Gastroesophageal sphincter (tissue), 4 donors: ENCODE data around the gene GPR153. TPM values are rescaled to one million over a fixed set of nuclear protein-coding genes. Genes with fewer than 3 reads are reported as not detected.

Experiments used
- ATAC-seq: fragments of 150-250 bp; one replicate; pipeline ENCODE4 v1.9.1; 2016; ENCODE audit warnings: mild to moderate bottlenecking, moderate library complexity
- H3K27ac ChIP-seq, 4 donors: fragments of 200-600 bp; sonication (generic) in 3 of 4; 1 replicate in 3 of 4; 2 replicates in 1 of 4; pipeline ENCODE4 v1.5.1; 2016 to 2019
- H3K27me3 ChIP-seq: fragments of 200-600 bp; sonication (generic); one replicate; pipeline ENCODE4 v1.5.1; 2019
- H3K36me3 ChIP-seq, 2 donors: fragments of 200-600 bp; sonication (generic); one replicate each; pipeline ENCODE4 v1.5.1; 2019; ENCODE audit warnings: control low read depth in 1 of 2
- H3K4me1 ChIP-seq, 3 donors: fragments of 200-600 bp; sonication (generic); 1 replicate in 2 of 3; 2 replicates in 1 of 3; pipeline ENCODE4 v1.5.1; 2016 to 2019; ENCODE audit warnings: control low read depth in 2 of 3
- H3K4me3 ChIP-seq, 2 donors: fragments of 200-600 bp; sonication (generic); one replicate each; pipeline ENCODE4 v1.5.1; 2019; ENCODE audit warnings: mild to moderate bottlenecking in 1 of 2, moderate library complexity in 1 of 2
- H3K9me3 ChIP-seq, 3 donors: fragments of 200-600 bp; sonication (generic); one replicate each; pipeline ENCODE4 v1.5.1; 2017 to 2019; ENCODE audit warnings: control low read depth in 2 of 3
- CTCF ChIP-seq, 4 experiments: fragments of 200-600 bp in 2 of 4; fragments of 450-650 bp in 2 of 4; sonication (generic) in 1 of 4; IDR thresholded peaks; one replicate each; pipeline ENCODE4 v1.5.1; 2017 to 2019; ENCODE audit warnings: antibody characterized with exemption in 4 of 4, mild to moderate bottlenecking in 2 of 4, moderate library complexity in 2 of 4
- EP300 ChIP-seq: sonication (generic); formaldehyde crosslinking; IDR thresholded peaks from one replicate; pipeline ENCODE4 v1.6.1; 2017; ENCODE audit warnings: antibody characterized with exemption, mild to moderate bottlenecking
- POLR2A ChIP-seq, 2 donors: fragments of 450-650 bp; IDR thresholded peaks; one replicate each; pipeline ENCODE4 v1.6.1; 2017; ENCODE audit warnings: antibody characterized with exemption in 2 of 2, mild to moderate bottlenecking in 2 of 2, moderate library complexity in 1 of 2
- POLR2AphosphoS5 ChIP-seq: sonication (generic); formaldehyde crosslinking; IDR thresholded peaks from one replicate; pipeline ENCODE4 v1.6.1; 2017; ENCODE audit warnings: antibody characterized with exemption
- WGBS, 2 donors: methylation state at CpG; one replicate each; pipeline ENCODE4 v1.1.5; 2018; ENCODE audit warnings: low coverage in 1 of 2; 5-methylcytosine and 5-hydroxymethylcytosine counted together
- total RNA-seq, 4 donors: library from RNA; depleted of rRNA; stranded (reverse); fragments of >200 nt; gene quantifications; one replicate each; pipeline ENCODE4 v1.1.0, GENCODE V29; 2016

GPR153 gene
- total RNA-seq, 4 donors from 2014 or later = 2.6 to 8.9 (median 6.2) TPM

- TF ChIP-seq POLR2A (IDR thresholded peaks at IDR 0.05) (no peak), CTCF (IDR thresholded peaks at IDR 0.05) (no peak), POLR2AphosphoS5 (no peak), EP300 (no peak)
- peaks cover 14% of the 10 kb centered on the region for H3K27me3 ChIP-seq
- ATAC-seq = no peak
- peaks cover 0 to 20% (median 3%) of the 10 kb centered on the region in 3 donors for H3K4me1 ChIP-seq
- H3K9me3 ChIP-seq = no peaks in the 10 kb centered on the region
- WGBS, 2 donors = 44 to 54% methylated on average over 7 to 12 of the region's 20 CpGs
- H3K27ac ChIP-seq = no peak overlapping the region
- H3K4me3 ChIP-seq = peak overlapping the region; percentile 68 to 94
- H3K36me3 ChIP-seq = peaks cover 0 to 47% of the 10 kb centered on the region in 2 donors
Observed at GRCh38 chr1:6234502-6235295, 26.2 kb downstream of the GPR153 start.

- Histone ChIP-seq H3K36me3 (peaks cover 0 to 60% of the 10 kb centered on the region in 2 donors), H3K27ac (no peak overlapping the region)
- no peak for TF ChIP-seq POLR2AphosphoS5
- TF ChIP-seq EP300 = no peak
- no peak for TF ChIP-seq CTCF (IDR thresholded peaks at IDR 0.05)
- TF ChIP-seq POLR2A (IDR thresholded peaks at IDR 0.05) = no peak
Observed at GRCh38 chr1:6233376-6233775, 27.5 kb downstream of the GPR153 start.

GRCh38 chr1:6225651-6226050 is 35.2 kb downstream of the GPR153 start:
- H3K27ac ChIP-seq = no peak overlapping the region
- peaks cover 0 to 94% of the 10 kb centered on the region in 2 donors for H3K36me3 ChIP-seq
- H3K4me1 ChIP-seq = peaks cover 0 to 8% (median 0%) of the 10 kb centered on the region in 3 donors
- H3K27me3 ChIP-seq = no peaks in the 10 kb centered on the region
- no peaks in the 10 kb centered on the region for H3K9me3 ChIP-seq
- WGBS, 2 donors = 86 to 91% methylated on average over 5 to 8 of the region's 8 CpGs
- H3K4me3 ChIP-seq = no peak overlapping the region
- no peak for ATAC-seq
- TF ChIP-seq CTCF (IDR thresholded peaks at IDR 0.05) (no peak), EP300 (no peak), POLR2AphosphoS5 (no peak), POLR2A (IDR thresholded peaks at IDR 0.05) (no peak)

More at GRCh38 chr1:6233376-6233775, 27.5 kb downstream of the GPR153 start:
- Histone ChIP-seq H3K27me3 (peaks cover 1% of the 10 kb centered on the region), H3K4me3 (no peak overlapping the region), H3K9me3 (no peaks in the 10 kb centered on the region), H3K4me1 (peaks cover 0 to 20% (median 3%) of the 10 kb centered on the region in 3 donors)
- ATAC-seq = no peak
- WGBS, 2 donors = 14 to 70% methylated on average over 1 of the region's 1 CpG

- H3K36me3 ChIP-seq = peaks cover 0 to 94% of the 10 kb centered on the region in 2 donors
Observed at GRCh38 chr1:6224718-6225117, 36.2 kb downstream of the GPR153 start.

More at GRCh38 chr1:6224718-6225117, 36.2 kb downstream of the GPR153 start:
- 72 to 80% methylated on average over 1 to 11 of the region's 15 CpGs for WGBS, 2 donors
- no peak overlapping the region for H3K27ac ChIP-seq
- TF ChIP-seq POLR2AphosphoS5 = no peak
- no peak for TF ChIP-seq POLR2A (IDR thresholded peaks at IDR 0.05)
- no peak for TF ChIP-seq EP300
- no peak for TF ChIP-seq CTCF (IDR thresholded peaks at IDR 0.05)
- no peak overlapping the region for H3K4me3 ChIP-seq
- ATAC-seq = no peak
- H3K9me3 ChIP-seq = no peaks in the 10 kb centered on the region
- H3K4me1 ChIP-seq = peaks cover 0 to 8% (median 0%) of the 10 kb centered on the region in 3 donors
- no peaks in the 10 kb centered on the region for H3K27me3 ChIP-seq
